ENCODE data around the gene HARBI1. TPM values are rescaled to one million over a fixed set of nuclear protein-coding genes. Genes with fewer than 3 reads are reported as not detected.

The HARBI1 gene, protein sequence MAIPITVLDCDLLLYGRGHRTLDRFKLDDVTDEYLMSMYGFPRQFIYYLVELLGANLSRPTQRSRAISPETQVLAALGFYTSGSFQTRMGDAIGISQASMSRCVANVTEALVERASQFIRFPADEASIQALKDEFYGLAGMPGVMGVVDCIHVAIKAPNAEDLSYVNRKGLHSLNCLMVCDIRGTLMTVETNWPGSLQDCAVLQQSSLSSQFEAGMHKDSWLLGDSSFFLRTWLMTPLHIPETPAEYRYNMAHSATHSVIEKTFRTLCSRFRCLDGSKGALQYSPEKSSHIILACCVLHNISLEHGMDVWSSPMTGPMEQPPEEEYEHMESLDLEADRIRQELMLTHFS
- polyA plus RNA-seq (ENCODE audit: insufficient read length in 4 of 4): 1 to 10 TPM; 3.4 to 4.8 (median 3.8) TPM

DNA sequence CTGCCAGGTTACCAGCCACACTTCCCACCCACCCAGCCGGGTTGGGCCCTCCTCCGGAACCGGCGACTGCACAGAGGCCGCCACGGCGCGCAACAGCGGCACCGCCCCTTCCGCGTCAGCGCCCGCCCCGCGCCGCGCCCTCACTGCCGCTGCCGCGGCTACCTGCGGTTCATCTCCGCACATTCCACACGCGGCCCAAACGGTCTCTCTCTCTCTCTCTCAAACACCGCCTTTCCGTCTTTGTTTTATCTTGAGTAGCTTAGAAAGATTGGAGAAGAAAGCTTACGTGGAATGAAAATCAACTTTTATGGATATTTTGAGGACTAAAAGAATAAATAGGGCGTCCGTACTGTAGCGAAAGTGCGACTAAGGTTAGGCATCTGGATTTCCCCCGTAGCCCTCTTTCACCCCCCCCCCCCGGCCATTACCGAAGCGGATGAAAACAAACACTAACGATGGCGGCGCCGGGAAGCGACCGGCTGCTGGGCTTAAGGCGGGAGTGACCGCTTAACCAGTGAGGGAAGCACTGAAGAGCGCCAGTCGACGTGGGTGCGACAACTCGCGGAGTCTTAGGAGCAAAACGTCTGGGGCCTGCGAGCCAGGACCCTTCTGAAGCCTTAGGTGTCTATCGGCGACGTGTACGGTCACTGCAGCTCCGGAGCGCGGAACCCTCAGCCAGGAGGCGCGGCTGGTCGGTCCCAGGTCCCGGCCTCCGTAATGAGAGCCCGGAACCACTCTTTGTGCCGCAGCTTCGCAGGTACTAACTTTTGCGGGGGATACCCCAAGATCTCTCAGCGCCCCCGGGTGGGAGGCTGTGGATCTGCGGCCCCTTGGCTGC, at the start of gene HARBI1, which contains the start of gene ATG13:
HARBI1 (minus strand) TSS at position 94 of the 838 bp plus-strand sequence. CDS start 990 bp downstream, outside the sequence.
ATG13 (plus strand) TSS at position 420 of the 838 bp plus-strand sequence. CDS start 26,739 bp downstream, outside the sequence.
- peak; percentile 80 to 87 (median 84) for DNase-seq (ENCODE audit: low read depth in 4 of 4, low spot score in 3 of 4)

GRCh38 chr11:46666516-46666915, 49.5 kb upstream of the HARBI1 start:
- DNase-seq (ENCODE audit: low read depth in 4 of 4, low spot score in 3 of 4): no peak

DNA sequence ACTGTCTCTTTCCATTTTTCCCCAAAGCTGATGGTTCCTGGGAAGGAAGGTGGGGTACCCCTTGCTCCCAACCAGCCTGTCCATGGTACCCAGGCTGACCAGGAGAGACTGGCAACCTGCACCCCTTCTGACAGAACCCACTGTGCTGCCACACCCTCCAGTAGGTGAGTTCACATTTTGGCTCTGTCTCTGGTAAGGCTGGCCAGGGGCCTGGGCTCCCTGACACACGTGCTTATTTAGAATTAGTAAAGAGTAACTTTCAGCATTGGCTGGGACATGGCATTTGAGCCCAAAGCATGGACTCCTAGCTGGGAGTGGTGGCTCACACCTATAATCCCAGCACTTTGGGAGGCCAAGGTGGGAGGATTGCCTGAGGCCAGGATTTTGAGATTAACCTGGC, 48.3 kb upstream of the HARBI1 start:
- no peak for DNase-seq (ENCODE audit: low read depth in 4 of 4, low spot score in 3 of 4)

- DNase-seq (ENCODE audit: low read depth in 4 of 4, low spot score in 3 of 4): no peak
These were observed 47.6 kb upstream of the HARBI1 start for GRCh38 chr11:46664612-46665011.

- DNase-seq (ENCODE audit: low read depth in 4 of 4, low spot score in 3 of 4): no peak
These were observed 46.4 kb upstream of the HARBI1 start for GRCh38 chr11:46663277-46663940.

DNA sequence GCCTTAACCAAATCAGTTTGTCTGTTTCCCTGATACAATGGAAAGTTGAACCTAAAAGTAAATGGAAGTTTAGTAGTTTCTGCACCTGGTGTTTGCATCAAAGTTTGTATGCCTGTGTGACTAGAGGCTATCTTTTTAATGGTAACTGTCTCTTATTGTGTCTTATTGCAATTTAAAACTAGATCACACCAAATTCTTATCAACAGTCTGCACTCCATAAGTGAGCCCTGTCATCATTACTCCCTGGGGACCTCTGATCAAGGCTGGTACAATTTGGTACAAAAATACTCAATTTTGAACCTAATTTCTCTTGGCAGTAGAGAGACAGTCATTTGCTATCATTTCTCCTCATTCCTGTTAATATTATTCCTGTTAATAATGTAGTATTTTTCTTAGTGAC, 45.3 kb upstream of the HARBI1 start:
- no peak for DNase-seq (ENCODE audit: low read depth in 4 of 4, low spot score in 3 of 4)

DNA sequence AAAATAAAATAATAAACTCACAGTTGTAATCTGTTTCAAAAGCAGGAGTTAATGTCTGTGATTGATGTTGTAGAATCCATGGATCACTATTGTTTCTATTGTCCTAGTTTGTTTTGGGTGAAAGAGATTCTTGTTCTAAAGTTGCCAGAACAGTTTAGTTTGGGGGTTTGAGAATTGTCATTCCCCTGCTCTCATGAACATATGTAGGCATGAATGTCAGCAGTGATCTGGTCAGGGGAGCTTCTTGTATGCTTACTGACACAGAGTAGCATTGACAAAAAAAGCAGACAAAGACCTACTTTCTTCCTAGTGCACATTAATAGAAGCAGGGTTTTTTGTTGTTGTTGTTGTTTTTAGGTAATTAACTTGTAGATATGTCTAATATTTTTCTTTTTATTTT, 44.8 kb upstream of the HARBI1 start:
- no peak for DNase-seq (ENCODE audit: low read depth in 4 of 4, low spot score in 3 of 4)

GRCh38 chr11:46659908-46660307, 42.9 kb upstream of the HARBI1 start:
- DNase-seq (ENCODE audit: low read depth in 4 of 4, low spot score in 3 of 4): no peak

DNA sequence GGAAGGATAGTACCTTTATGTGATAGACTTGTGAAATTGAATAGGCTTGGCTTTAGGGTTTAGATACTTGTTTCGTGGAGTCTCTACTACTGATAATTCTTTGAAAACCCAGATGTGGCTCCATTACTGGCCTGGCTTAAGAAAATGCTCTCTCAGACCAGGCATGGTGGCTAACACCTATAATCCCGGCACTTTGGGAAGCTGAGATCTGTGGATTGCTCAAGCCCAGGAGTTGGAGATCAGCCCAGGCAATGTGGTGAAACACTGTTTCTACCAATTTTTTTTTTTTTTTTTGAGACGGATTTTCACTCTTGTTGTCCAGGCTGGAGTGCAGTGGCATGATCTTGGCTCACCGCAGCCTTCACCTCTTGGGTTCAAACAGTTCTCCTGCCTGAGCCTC, 41.2 kb upstream of the HARBI1 start:
- DNase-seq (ENCODE audit: low read depth in 4 of 4, low spot score in 3 of 4): no peak

DNA sequence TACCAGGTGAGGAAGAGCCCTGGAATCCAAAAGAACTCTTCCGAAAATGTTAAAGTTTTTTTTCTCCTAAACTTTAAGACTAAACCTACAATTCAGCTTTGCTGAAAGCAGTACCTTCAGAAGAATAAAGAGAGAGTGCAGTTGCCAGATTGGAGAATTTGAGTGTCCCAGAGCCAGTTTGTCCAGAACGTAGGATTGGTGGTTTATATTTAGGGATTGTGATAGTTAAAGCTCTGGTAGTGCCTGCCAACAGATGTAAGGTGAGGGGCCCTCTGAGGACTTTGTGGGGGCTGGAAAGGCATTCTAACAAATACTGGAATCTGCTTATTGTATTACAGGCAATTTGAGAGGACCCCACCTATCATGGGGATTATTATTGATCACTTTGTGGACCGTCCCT, 40.2 kb upstream of the HARBI1 start:
- DNase-seq (ENCODE audit: low read depth in 4 of 4, low spot score in 3 of 4): no peak

DNA sequence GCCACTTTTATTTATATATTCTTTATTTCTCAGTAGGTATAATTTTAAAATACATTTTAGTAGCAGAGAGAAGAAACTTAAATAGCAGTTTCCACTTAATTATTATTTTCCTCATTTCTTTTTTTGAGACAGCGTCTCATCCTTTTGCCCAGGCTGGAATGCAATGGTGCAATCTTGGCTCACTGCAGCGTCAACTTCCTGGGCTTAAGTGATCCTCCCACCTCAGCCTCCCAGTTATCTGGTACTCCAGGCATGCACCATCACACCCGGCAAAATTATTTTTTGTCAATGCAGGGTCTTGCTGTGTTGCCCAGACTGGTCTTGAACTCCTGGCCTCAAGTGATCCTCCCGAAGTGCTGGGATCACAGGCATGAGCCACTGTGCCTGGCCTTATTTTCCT, 38.6 kb upstream of the HARBI1 start:
- DNase-seq (ENCODE audit: low read depth in 4 of 4, low spot score in 3 of 4): no peak

- peak in 2 of 4 donors; percentile 18 to 24 for DNase-seq (ENCODE audit: low read depth in 4 of 4, low spot score in 3 of 4)
These were observed 32.2 kb upstream of the HARBI1 start for GRCh38 chr11:46649180-46649738.

DNA sequence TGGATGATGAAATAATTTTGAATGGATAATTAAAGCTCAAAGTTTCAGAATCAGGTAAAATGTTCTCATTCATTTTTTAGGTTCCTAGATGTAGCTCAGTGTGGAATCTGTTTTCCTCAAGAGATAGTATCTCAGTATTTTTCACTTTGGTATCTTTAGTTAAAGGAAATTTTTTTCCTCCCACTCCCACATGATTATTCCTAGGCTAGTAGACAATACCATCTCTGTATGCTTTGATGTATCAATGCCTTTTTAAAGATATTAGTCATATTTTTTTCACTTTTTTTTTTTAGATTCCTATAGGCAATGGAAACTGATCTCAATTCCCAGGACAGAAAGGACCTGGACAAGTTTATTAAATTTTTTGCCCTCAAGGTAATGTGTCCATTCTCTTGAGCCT, 27.0 kb upstream of the HARBI1 start:
- DNase-seq (ENCODE audit: low read depth in 4 of 4, low spot score in 3 of 4): no peak

DNA sequence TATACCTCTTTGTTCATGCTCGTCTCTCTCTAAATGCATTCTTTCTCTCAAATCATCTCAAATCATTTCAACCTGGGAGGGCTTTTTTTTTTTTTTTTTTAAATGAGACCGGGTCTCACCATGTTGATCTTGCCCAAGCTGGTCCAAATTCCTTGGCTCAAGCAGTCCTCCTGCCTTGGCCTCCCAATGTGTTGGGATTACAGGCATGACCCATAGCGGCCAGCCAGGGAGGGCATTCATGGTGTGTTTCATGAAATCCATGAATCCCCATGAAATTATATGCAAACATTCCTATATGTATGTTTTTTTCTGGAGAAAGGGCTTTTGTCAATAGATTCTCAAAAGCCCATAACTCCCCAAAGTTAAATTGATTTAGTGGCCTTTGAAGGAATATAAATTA, 26.5 kb upstream of the HARBI1 start:
- DNase-seq (ENCODE audit: low read depth in 4 of 4, low spot score in 3 of 4): no peak

- no peak for DNase-seq (ENCODE audit: low read depth in 4 of 4, low spot score in 3 of 4)
These were observed 25.8 kb upstream of the HARBI1 start for GRCh38 chr11:46642627-46643335.

DNA sequence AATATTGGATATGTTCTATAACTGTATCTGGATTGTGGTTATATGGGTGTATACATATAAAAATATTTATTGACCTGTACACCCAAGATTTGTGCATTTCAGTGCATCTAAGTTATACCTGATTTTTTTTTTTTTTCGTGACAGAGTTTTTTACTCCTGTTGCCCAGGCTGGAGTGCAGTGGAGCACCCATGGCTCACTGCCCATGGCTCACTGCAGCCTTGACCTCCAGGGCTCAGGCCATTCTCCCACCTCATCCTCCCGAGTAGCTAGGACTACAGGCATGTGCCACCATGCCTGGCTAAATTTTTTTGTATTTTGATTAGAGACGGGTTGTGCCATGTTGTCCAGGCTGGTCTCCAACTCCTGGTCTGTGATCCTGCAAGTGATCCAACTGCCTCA, 24.6 kb upstream of the HARBI1 start:
- no peak for DNase-seq (ENCODE audit: low read depth in 4 of 4, low spot score in 3 of 4)

- DNase-seq (ENCODE audit: low read depth in 4 of 4, low spot score in 3 of 4): no peak
These were observed 23.2 kb upstream of the HARBI1 start for GRCh38 chr11:46640036-46640788.

DNA sequence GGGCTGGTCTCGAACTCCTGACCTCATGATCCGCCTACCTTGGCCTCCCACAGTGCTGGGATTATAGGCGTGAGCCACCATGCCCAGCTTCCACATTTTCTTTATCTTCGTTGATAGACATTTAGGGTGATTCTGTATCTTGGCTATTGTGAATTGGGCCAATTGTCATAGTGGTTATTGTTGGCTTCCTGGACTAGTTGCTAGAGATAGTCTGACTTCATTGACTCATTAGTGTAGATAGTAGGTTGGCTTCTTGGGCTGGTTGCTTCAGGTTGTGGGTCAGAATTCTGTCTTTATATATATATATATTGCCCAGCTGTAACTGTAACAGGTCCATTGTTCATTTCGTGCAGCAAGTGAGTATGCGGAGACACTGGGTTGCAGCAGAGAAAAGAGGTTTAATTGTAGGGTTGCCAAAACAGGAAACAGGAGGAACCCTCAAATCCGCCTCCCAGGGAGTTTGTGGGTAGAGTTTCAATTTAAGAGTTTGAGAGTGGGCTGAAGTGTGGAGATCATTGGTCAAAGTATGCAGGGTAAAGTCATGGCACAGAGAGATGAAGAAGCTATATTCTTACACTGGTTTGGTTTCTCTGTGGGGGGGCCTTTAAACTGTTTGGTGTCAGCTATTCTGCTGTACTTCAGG, 22.3 kb upstream of the HARBI1 start:
- DNase-seq (ENCODE audit: low read depth in 4 of 4, low spot score in 3 of 4): no peak

- DNase-seq (ENCODE audit: low read depth in 4 of 4, low spot score in 3 of 4): no peak
These were observed 20.5 kb upstream of the HARBI1 start for GRCh38 chr11:46637546-46637945.
